Islet of Langerhans (tissue), 1 donor: ENCODE measurements around the gene HHAT.

Experiments
- FAIRE-seq: peaks from one replicate; lab custom pipeline; 2011; peaks lifted over from hg19 to GRCh38; lab: Jason Lieb, UNC

The HHAT gene

GRCh38 chr1:210554382-210554781 is 225.7 kb downstream of the HHAT start:
- no peak for FAIRE-seq

- FAIRE-seq = no peak
These were observed 227.8 kb downstream of the HHAT start for GRCh38 chr1:210556475-210556874.

DNA sequence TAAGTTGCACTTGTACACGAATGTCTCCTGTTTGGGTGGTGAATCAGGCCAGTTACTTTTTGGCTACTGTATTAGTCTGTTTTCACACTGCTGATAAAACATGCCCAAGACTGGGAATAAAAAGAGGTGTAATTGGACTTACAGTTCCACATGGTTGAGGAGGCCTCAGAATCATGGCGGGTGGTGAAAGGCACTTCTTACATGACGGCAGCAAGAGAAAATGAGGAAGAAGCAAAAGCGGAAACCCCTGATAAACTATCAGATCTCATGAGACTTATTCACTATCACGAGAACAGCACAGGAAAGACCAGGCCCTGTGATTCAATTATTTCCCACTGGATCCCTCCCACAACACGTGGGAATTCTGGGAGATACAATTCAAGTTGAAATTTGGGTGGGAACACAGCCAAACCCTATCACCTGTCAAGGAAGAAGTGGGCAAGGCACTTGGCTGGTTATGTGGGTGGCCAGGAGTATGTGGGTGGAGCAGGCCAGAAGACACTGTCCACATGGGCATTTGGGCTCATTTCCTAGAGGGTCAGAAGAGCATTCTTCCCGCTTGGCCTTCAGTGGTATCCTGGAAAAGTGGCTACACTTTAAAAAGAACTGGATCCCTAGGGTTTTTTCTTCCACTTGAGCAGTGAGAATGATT is 228.8 kb downstream of the HHAT start:
- no peak for FAIRE-seq

DNA sequence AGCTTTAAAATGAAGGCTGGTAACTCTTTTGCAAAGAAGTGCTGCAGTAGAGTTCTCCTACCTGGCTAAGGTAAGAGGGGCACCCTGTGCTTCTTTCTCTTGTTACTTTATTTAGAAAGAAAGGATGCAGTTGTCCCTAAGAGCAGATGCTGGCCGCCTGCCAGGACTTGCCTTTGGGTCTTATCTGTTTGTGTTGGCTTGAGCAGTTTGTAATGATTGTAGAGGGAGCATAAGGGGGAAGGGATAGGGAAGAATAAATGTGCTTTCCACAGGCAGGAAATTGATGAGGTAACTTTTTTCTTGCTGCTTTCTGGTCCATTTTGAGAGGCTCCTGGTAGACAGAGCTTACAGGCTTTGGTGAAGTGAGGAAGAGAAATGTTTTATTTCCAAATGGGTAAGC is 229.6 kb downstream of the HHAT start:
- no peak for FAIRE-seq

DNA sequence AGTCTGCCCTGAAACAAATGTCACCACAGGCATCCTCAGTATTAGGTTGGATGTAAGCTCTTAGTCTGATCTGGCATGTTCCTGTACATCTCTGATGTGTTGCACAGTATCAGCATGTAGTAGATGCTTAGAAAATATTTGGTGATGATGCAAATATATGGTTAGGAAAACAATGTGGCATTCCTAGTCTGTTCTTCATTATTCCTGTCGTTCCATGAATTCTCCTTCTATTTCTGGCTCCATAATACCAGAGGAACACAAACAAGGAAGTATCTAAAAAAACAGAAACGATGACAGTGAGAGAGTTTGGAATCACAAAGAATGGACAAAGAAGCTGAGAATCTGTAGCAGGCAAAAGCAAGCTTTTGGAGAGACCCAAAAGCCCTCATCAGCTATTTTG is 236.6 kb downstream of the HHAT start:
- no peak for FAIRE-seq

DNA sequence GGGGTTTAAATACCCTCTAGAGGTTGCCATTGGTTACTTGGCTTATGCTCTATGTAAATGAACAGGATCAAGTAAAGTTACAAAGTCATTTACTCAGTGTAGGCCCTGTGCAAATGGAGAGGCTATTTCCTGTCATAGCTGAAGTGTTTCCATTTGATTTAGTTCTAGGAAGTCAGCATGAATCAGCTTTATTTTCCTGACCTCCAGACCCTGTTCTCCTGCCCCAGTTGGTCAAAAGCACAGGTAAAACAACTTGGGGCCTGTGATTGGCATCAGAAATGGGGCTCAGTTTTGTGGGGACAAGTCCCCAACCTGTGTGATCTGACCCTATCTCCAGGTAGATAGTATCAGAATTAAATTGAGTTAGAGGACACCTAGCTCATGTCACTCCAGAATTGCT is 239.9 kb downstream of the HHAT start:
- no peak for FAIRE-seq

DNA sequence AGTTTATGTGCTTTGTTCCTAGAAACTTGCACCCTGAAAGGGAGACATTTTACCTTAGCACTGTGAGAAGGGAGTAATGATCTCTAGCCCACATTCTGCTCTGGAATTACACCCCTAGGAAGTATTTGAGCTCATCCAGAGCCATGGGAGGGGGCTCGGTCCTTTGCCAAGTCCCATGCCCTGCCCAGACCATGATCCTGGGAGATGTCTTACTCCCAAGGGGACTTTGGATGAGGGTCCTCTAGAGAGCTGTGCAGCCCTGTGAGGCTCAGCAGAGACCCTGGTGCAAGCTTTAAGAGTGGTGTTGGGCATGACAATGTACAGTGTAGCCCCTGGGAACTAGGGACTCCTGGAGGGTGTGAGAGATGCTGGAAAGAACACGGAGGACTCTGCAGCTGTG is 241.4 kb downstream of the HHAT start:
- no peak for FAIRE-seq

DNA sequence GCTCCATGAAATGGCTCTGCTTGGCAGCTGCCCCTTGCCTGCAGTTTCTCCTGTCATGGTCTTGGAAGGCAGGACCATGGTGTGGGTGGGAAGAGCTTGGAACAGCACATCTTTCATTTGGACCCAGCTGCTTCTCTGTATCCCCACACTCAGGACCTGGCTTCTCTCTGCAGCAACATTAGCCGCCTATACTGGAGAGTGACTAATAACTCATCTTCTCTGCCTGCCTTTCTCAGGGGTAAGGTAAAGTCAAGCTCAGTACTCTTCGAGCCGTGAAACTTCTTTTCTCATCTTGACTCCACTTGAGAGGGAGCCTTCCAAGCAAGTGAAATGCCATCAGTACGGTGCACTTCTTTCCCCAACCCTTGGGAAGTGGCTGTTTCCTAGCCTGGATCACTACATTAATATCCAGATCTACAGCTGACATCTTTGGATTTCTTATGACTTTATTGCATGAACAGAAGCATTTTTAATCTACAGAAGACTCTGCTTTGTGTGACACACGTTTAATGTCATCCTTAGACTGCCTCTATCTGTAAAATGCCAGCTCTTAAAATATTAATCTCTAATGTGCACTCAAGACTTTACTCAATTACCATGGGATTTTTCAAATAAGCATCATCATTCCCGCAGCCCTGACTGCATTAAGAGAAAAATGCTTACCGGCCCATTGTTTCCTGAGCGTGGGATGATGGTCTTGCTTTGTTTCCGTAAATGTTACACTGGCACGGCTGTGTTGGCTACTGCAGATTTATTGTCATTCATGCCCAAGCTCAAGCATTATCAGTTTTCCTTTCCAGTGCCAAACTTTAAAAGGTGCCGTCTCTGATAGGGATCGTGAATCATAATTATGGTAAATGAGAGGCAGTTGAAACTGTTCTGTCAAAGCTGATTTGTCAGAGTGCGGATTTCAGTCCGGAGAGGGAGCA is 242.9 kb downstream of the HHAT start:
- no peak for FAIRE-seq

GRCh38 chr1:210573141-210573540 is 244.4 kb downstream of the HHAT start:
- no peak for FAIRE-seq

DNA sequence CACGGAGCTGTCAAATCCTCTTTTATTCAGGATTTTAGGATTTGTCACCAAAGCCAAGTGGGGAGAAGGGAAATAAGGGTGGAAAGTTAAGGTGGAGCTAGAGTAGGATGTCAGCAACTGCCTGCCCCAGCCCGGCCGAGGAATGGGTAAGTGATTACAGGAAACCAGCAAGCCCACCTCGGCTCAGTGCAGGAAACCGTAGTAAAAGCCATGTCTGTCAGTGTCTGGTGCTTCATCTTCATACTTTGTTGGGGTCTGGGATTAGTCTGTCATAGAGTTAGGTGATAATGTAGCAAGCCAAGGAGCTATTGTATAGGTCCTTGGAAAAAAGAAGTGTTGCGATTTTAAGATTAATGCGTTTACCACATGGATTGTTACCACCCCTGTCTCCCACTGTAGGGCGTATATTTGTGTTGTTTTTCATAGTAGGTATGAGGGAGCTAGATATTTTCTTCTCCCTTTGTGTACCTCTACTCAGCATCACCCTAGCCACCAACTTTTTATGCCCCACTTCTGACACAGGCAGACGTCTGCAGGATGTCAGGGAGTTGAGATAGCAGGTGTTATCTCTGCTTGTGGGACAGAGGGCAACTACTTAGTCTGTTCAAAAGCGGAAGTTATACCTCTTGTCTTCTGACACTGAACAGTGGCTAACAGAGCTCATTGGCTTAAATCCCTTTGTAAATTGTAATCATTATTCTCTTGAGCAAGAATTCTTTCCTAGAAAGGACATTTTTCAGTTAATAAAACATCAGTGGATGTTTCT is 253.7 kb downstream of the HHAT start:
- FAIRE-seq = no peak

GRCh38 chr1:210584439-210585113 is 255.9 kb downstream of the HHAT start:
- FAIRE-seq = peak; percentile 95

- no peak for FAIRE-seq
These were observed 258.1 kb downstream of the HHAT start for GRCh38 chr1:210586771-210587170.

GRCh38 chr1:210587566-210587965 is 258.9 kb downstream of the HHAT start:
- no peak for FAIRE-seq

GRCh38 chr1:210588357-210588756 is 259.7 kb downstream of the HHAT start:
- no peak for FAIRE-seq

GRCh38 chr1:210588946-210589345 is 260.2 kb downstream of the HHAT start:
- FAIRE-seq = no peak

GRCh38 chr1:210591214-210591613 is 262.5 kb downstream of the HHAT start:
- FAIRE-seq = no peak

GRCh38 chr1:210594605-210595004 is 265.9 kb downstream of the HHAT start:
- FAIRE-seq = no peak

GRCh38 chr1:210596641-210597040 is 267.9 kb downstream of the HHAT start:
- no peak for FAIRE-seq

- FAIRE-seq = no peak
These were observed 268.9 kb downstream of the HHAT start for GRCh38 chr1:210597555-210598134.

- no peak for FAIRE-seq
These were observed 269.5 kb downstream of the HHAT start for GRCh38 chr1:210598135-210598652.

GRCh38 chr1:210600421-210601159 is 271.9 kb downstream of the HHAT start:
- no peak for FAIRE-seq
